Activated CD4-positive, alpha-beta T cell treated with anti-CD3 and anti-CD28 coated beads, Interleukin-2, amount 10 ng/mL, durations not matched to agents 24 days and 14 days (primary cell): ENCODE measurements around the gene UNC13A. TPM values are rescaled to one million over a fixed set of nuclear protein-coding genes. Genes with fewer than 3 reads are reported as not detected.

Experiments
- DNase-seq: peaks from one replicate; pipeline ENCODE4 v3.0.0; 2022
- H3K27ac Mint-ChIP-seq: one replicate; pipeline ENCODE4 v1.8.0; 2022; ENCODE audit warnings: mild to moderate bottlenecking, mixed read lengths
- H3K27me3 Mint-ChIP-seq: one replicate; pipeline ENCODE4 v1.8.0; 2022; ENCODE audit warnings: mixed read lengths
- H3K36me3 Mint-ChIP-seq: one replicate; pipeline ENCODE4 v1.8.0; 2022; ENCODE audit warnings: low read depth, mild to moderate bottlenecking, mixed read lengths
- H3K4me1 Mint-ChIP-seq: one replicate; pipeline ENCODE4 v1.8.0; 2021; ENCODE audit warnings: mixed read lengths
- H3K4me3 Mint-ChIP-seq: one replicate; pipeline ENCODE4 v1.8.0; 2022; ENCODE audit warnings: mild to moderate bottlenecking, moderate library complexity, mixed read lengths
- H3K9me3 Mint-ChIP-seq: one replicate; pipeline ENCODE4 v1.8.0; 2021; ENCODE audit warnings: mixed read lengths
- intact Hi-C: fragments of 100-400 bp; cut with micrococcal nuclease; formaldehyde crosslinking; loops from one replicate; pipeline ENCODE4 v1.15.1; 2023
- total RNA-seq: library from RNA; stranded (reverse); gene quantifications from 2 replicates; pipeline ENCODE4 v1.2.3, GENCODE V29; 2022

UNC13A gene
- total RNA-seq, 1 donor from 2014 or later, result 0.02 TPM

DNA sequence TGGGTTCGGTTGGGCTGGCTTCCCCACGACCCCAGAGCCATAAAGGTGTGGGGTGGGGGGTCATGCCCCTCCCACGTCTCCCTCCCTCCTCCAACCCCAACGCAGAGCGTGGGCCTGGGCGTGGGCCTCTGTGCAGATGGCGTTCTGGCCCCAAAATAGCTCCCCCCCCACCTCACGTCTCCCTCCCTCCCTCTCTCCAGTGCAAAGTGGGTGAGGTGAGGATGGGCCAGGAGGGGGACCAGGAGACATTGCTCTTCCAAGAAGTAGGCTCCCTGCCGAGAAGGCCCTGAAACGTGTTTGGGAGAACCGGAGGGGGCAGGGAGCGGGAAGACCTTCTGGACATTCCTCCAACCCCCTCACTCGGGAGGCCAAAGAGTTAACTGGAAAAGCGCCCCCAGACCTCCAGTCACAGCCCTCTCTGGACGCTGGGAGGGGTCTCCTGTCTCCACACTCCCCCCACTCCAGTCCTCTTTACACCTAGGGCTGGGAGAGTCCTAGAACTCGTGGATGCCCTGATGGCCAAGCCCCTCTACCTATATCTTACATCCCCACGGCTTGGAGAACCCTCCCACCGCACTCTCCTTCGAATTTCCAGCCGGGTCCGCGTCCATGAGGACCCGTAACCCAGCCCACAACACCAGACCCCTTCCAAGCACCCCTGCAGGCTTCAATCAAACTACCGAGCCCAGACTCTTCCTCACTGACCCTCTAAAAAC lies 855 bp downstream of the UNC13A start:
- Mint-ChIP-seq H3K4me3 (no peak overlapping the region), H3K27me3 (peaks cover 49% of the 10 kb centered on the region), H3K27ac (no peak overlapping the region), H3K36me3 (peaks cover 4% of the 10 kb centered on the region), H3K9me3 (peaks cover 4% of the 10 kb centered on the region), H3K4me1 (peaks cover 4% of the 10 kb centered on the region)
- DNase-seq, result no peak
- intact Hi-C loops, result no loop called here

- Mint-ChIP-seq H3K27ac (no peak overlapping the region), H3K27me3 (peaks cover 51% of the 10 kb centered on the region), H3K4me3 (no peak overlapping the region), H3K4me1 (peaks cover 4% of the 10 kb centered on the region), H3K36me3 (peaks cover 4% of the 10 kb centered on the region), H3K9me3 (peaks cover 4% of the 10 kb centered on the region)
- DNase-seq, result no peak
- intact Hi-C loops, result no loop called here
These were observed 1.5 kb downstream of the UNC13A start for GRCh38 chr19:17686592-17687024.

DNA sequence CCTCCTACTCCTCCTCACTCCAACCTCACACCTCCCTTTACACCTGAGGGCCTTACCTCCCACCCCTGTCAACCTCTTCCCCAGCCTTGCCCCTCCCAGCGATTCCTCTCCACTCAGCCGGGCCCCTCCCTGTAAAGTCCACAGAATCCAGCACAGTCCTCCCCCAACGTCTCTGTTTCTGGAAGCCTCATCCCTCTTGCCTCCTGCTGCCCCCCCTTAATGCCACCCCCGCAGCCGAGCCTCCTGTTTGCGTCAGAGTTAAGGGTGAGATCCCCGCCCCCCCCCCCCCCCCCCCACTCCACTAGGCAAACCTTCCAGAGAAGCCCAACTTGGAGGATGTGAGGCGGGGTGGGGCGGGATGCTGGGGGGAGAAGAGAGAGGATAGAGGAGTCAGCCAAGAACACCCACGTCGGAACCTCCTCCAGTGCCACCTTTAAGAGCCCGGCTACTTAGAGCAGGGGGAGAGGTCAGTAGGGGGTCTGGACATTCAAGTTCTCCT lies 2.1 kb downstream of the UNC13A start:
- H3K27me3 Mint-ChIP-seq, result peaks cover 54% of the 10 kb centered on the region
- H3K9me3 Mint-ChIP-seq, result peaks cover 4% of the 10 kb centered on the region

DNA sequence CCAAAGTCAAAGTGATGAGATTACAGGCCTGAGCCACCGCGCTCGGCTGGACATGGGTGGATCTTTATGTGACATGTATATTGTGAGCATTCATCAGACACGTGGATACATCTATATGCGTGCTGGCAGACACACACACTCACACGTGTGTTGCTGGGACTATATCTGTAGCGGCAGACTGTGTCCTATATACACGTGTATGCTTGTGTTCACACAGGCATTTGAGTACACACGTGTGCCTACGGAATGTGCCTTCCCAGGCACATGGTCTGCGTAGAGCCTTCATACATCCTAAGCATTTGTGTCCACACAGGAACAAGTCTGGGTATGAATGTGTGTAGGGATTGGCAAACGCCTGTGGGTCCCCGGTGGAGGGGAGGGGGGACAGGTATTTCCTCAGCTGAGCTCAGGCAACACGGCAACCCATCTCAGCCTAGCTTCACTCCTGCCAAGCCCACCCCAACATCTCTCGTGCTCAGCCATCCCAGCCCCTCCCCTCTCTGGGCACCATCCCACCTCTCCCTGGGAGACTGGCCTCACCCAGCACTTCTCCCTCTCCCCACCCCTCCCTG lies 2.6 kb downstream of the UNC13A start:
- Mint-ChIP-seq H3K27ac (no peak overlapping the region), H3K9me3 (peaks cover 4% of the 10 kb centered on the region), H3K4me3 (no peak overlapping the region), H3K27me3 (peaks cover 54% of the 10 kb centered on the region), H3K36me3 (peaks cover 4% of the 10 kb centered on the region), H3K4me1 (peaks cover 4% of the 10 kb centered on the region)
- no peak for DNase-seq
- intact Hi-C loops, result no loop called here

More for the DNA sequence above, 2.1 kb downstream of the UNC13A start:
- Mint-ChIP-seq H3K4me3 (no peak overlapping the region), H3K4me1 (peaks cover 4% of the 10 kb centered on the region), H3K27ac (no peak overlapping the region), H3K36me3 (peaks cover 4% of the 10 kb centered on the region)
- intact Hi-C loops, result no loop called here
- no peak for DNase-seq

DNA sequence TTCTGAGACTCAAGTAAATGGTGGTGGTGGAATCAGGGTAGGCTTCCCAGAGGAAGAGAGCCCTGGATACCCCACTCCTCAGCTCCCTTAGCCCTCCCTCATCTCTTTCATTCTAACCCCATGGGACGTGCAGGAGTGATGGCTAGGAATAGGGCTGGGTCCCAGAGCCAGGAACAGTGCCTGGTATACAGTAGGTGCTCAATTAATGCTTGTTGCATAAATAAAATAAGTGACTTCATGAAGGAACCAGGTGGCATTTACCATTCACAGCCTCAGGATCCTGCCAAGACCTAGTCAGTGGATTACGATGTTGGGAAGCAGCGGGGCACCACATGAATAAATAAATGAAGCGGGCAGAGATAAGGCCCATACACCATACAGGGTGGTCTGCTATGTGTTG lies 3.9 kb downstream of the UNC13A start:
- Mint-ChIP-seq H3K9me3 (peaks cover 4% of the 10 kb centered on the region), H3K27ac (no peak overlapping the region), H3K4me3 (no peak overlapping the region), H3K4me1 (peaks cover 6% of the 10 kb centered on the region), H3K27me3 (peaks cover 60% of the 10 kb centered on the region), H3K36me3 (peaks cover 4% of the 10 kb centered on the region)
- intact Hi-C loops, result no loop called here
- DNase-seq, result no peak

GRCh38 chr19:17683078-17683477 lies 5.1 kb downstream of the UNC13A start:
- Mint-ChIP-seq H3K36me3 (no peaks in the 10 kb centered on the region), H3K27me3 (peaks cover 57% of the 10 kb centered on the region), H3K4me1 (peaks cover 4% of the 10 kb centered on the region), H3K4me3 (no peak overlapping the region), H3K27ac (no peak overlapping the region), H3K9me3 (no peaks in the 10 kb centered on the region)
- no peak for DNase-seq
- intact Hi-C loops, result no loop called here

DNA sequence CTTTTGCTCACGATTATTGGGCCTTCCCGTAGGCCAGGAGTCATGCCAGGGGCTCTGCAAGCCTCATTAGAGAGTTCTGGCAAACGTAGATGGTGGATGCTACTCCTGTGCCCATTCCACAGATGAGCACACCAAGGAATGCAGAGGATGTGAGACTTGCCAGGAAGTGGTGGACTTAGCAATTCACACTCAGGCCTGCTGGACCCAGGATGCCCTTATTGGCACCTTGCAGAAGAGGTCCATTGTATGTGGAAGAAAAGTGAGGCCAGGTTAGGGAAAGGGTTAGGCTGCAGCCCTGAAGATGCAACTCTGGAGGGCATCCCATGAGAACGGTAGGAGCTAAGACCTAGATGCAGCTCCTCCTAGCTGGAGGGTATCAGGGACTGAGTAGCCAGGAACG lies 5.9 kb downstream of the UNC13A start:
- H3K9me3 Mint-ChIP-seq, result no peaks in the 10 kb centered on the region

GRCh38 chr19:17681505-17682125 lies 6.5 kb downstream of the UNC13A start:
- no peaks in the 10 kb centered on the region for H3K9me3 Mint-ChIP-seq
- H3K4me3 Mint-ChIP-seq, result no peak overlapping the region
- intact Hi-C loops, result no loop called here
- peaks cover 53% of the 10 kb centered on the region for H3K27me3 Mint-ChIP-seq
- peak; percentile 83 for DNase-seq
- no peaks in the 10 kb centered on the region for H3K36me3 Mint-ChIP-seq
- no peak overlapping the region for H3K27ac Mint-ChIP-seq
- H3K4me1 Mint-ChIP-seq, result peaks cover 2% of the 10 kb centered on the region

More for the DNA sequence above, 5.9 kb downstream of the UNC13A start:
- no peak overlapping the region for H3K27ac Mint-ChIP-seq
- H3K4me1 Mint-ChIP-seq, result peaks cover 2% of the 10 kb centered on the region
- intact Hi-C loops, result no loop called here
- H3K36me3 Mint-ChIP-seq, result no peaks in the 10 kb centered on the region
- peaks cover 54% of the 10 kb centered on the region for H3K27me3 Mint-ChIP-seq
- H3K4me3 Mint-ChIP-seq, result no peak overlapping the region
- DNase-seq, result no peak

- intact Hi-C loops, result no loop called here
- H3K4me1 Mint-ChIP-seq, result peaks cover 2% of the 10 kb centered on the region
- peak; percentile 77 for DNase-seq
- no peak overlapping the region for H3K27ac Mint-ChIP-seq
- no peaks in the 10 kb centered on the region for H3K36me3 Mint-ChIP-seq
- H3K9me3 Mint-ChIP-seq, result no peaks in the 10 kb centered on the region
- H3K27me3 Mint-ChIP-seq, result peaks cover 43% of the 10 kb centered on the region
- peak overlapping the region; percentile 43 for H3K4me3 Mint-ChIP-seq
These were observed 7.9 kb downstream of the UNC13A start for GRCh38 chr19:17680230-17680722.

- H3K27me3 Mint-ChIP-seq, result peaks cover 37% of the 10 kb centered on the region
- H3K36me3 Mint-ChIP-seq, result no peaks in the 10 kb centered on the region
- H3K9me3 Mint-ChIP-seq, result no peaks in the 10 kb centered on the region
- peaks cover 2% of the 10 kb centered on the region for H3K4me1 Mint-ChIP-seq
- H3K4me3 Mint-ChIP-seq, result peak overlapping the region; percentile 43
- H3K27ac Mint-ChIP-seq, result no peak overlapping the region
- intact Hi-C loops, result no loop called here
- DNase-seq, result no peak
These were observed 8.5 kb downstream of the UNC13A start for GRCh38 chr19:17679526-17680229.

- no peak for DNase-seq
- H3K36me3 Mint-ChIP-seq, result no peaks in the 10 kb centered on the region
- no peak overlapping the region for H3K4me3 Mint-ChIP-seq
- H3K9me3 Mint-ChIP-seq, result no peaks in the 10 kb centered on the region
- H3K27ac Mint-ChIP-seq, result no peak overlapping the region
- peaks cover 30% of the 10 kb centered on the region for H3K27me3 Mint-ChIP-seq
- peaks cover 2% of the 10 kb centered on the region for H3K4me1 Mint-ChIP-seq
- intact Hi-C loops, result no loop called here
These were observed 9.3 kb downstream of the UNC13A start for GRCh38 chr19:17678836-17679235.

DNA sequence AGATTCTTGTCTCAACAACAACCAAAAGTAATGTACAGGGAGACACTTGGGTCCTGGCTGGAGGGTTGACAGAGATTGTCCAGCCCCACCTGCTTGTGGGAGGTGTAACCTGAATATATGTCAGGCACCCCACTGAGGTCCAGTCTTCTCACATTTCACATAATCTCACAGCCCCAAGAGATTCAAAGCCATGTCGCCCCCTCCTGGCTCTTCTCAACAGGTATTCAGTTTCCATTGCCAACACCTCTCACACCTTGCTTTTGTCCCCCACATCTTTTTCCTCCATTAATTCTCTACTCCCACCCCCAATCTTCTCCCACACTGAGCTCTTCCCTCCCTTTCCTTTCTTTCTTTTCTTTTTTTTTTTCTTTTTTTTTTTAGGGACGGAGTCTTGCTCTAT lies 11.2 kb downstream of the UNC13A start:
- Mint-ChIP-seq H3K27ac (no peak overlapping the region), H3K36me3 (no peaks in the 10 kb centered on the region), H3K27me3 (peaks cover 23% of the 10 kb centered on the region), H3K4me3 (no peak overlapping the region), H3K9me3 (no peaks in the 10 kb centered on the region), H3K4me1 (peaks cover 2% of the 10 kb centered on the region)
- DNase-seq, result peak; percentile 58
- intact Hi-C loops, result no loop called here

DNA sequence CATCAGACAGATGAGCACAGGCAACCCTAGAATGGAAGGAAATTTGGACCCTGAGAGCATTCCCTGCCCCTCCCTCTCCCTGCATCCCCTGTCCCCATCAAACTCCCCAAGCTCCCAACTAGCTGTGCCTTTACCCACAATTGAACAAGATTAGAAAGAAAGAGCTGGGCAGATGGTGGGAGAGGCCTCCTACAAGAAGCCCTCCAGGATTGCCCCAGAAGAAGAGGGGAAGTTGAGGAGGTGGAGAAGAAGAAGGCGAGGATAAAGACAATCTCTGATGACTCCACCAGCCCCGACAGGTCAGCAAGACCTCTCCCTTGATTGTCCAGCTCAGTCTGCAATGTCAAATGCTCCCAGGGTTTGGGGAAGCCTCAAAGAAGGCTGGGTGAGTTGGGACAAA lies 11.9 kb downstream of the UNC13A start:
- intact Hi-C loops, result no loop called here
- no peak for DNase-seq
- no peak overlapping the region for H3K27ac Mint-ChIP-seq
- H3K9me3 Mint-ChIP-seq, result no peaks in the 10 kb centered on the region
- H3K36me3 Mint-ChIP-seq, result no peaks in the 10 kb centered on the region
- no peak overlapping the region for H3K4me3 Mint-ChIP-seq
- peaks cover 22% of the 10 kb centered on the region for H3K27me3 Mint-ChIP-seq
- H3K4me1 Mint-ChIP-seq, result peaks cover 4% of the 10 kb centered on the region
